NB4 (cell line): ENCODE data around the gene KDM6A.

Source experiments
- POLR2A ChIP-seq: IDR thresholded peaks from 2 replicates; pipeline ENCODE4 v1.6.1; 2011; ENCODE audit warnings: mild to moderate bottlenecking; ENCODE audit not compliant: insufficient read length; ENCODE audit errors: extremely low read depth
- TF ChIP-seq, protein P1 (sequence below): IDR thresholded peaks from one replicate; pipeline ENCODE4 v1.5.1; 2012; ENCODE audit warnings: low read depth, low read length
- TF ChIP-seq, protein P2 (sequence below): IDR thresholded peaks from 2 replicates; pipeline ENCODE4 v1.6.1; 2011; ENCODE audit warnings: low read depth, low read length

DNA sequence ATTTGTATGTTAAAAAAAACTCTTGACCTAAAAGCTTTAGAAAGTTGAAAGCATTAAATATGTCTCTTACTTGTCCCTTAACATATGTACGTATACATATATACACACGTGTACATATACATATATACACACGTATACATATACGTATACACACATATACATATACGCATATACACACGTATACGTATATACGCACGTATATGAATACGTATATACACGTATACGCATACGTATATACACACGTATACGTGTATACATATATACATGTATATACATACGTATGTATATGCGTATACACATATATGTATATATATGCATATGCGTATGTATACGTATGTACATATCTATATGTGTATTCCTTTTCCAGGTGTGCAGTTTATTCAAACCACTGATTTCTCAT is 3.8 kb downstream of the KDM6A start:
- TF ChIP-seq, protein P1, sequence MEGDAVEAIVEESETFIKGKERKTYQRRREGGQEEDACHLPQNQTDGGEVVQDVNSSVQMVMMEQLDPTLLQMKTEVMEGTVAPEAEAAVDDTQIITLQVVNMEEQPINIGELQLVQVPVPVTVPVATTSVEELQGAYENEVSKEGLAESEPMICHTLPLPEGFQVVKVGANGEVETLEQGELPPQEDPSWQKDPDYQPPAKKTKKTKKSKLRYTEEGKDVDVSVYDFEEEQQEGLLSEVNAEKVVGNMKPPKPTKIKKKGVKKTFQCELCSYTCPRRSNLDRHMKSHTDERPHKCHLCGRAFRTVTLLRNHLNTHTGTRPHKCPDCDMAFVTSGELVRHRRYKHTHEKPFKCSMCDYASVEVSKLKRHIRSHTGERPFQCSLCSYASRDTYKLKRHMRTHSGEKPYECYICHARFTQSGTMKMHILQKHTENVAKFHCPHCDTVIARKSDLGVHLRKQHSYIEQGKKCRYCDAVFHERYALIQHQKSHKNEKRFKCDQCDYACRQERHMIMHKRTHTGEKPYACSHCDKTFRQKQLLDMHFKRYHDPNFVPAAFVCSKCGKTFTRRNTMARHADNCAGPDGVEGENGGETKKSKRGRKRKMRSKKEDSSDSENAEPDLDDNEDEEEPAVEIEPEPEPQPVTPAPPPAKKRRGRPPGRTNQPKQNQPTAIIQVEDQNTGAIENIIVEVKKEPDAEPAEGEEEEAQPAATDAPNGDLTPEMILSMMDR, result no peak
- TF ChIP-seq POLR2A, result no peak
- TF ChIP-seq, protein P2, sequence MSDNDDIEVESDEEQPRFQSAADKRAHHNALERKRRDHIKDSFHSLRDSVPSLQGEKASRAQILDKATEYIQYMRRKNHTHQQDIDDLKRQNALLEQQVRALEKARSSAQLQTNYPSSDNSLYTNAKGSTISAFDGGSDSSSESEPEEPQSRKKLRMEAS, result no peak
